Lung (tissue), 12 donors: Measurements from ENCODE around the gene CEP72. TPM values are rescaled to one million over a fixed set of nuclear protein-coding genes. Genes with fewer than 3 reads are reported as not detected.

Experiments used
- ATAC-seq: fragments of 200-7000 bp; cut with Tn5 transposase; one replicate; pipeline ENCODE4 v1.9.1; 2020; ENCODE audit warnings: moderate number of reproducible peaks; ENCODE audit not compliant: insufficient read depth, low FRiP score
- DNase-seq, 3 donors: peaks; one replicate each; pipeline ENCODE4 v3.0.0-alpha.2; 2013 to 2017
- H3K27ac ChIP-seq, 2 donors: one replicate each; pipeline ENCODE4 v1.5.1; 2013; ENCODE audit warnings: mild to moderate bottlenecking in 2 of 2, moderate library complexity in 2 of 2, control low read depth in 1 of 2, inconsistent platforms in 1 of 2, low read depth in 1 of 2, low read length in 1 of 2
- H3K27me3 ChIP-seq, 3 donors: one replicate each; pipeline ENCODE4 v1.5.1; 2013; ENCODE audit warnings: low read length in 2 of 3; ENCODE audit not compliant: control insufficient read depth in 3 of 3, insufficient read depth in 3 of 3
- H3K36me3 ChIP-seq, 4 donors: one replicate each; pipeline ENCODE4 v1.5.1; 2013; ENCODE audit warnings: low read length in 4 of 4, mild to moderate bottlenecking in 1 of 4, moderate library complexity in 1 of 4; ENCODE audit not compliant: control insufficient read depth in 4 of 4, insufficient read depth in 4 of 4
- H3K4me1 ChIP-seq, 5 donors: one replicate each; pipeline ENCODE4 v1.5.1; 2013; ENCODE audit warnings: low read length in 5 of 5, mild to moderate bottlenecking in 2 of 5, moderate library complexity in 1 of 5; ENCODE audit not compliant: control insufficient read depth in 5 of 5, insufficient read depth in 5 of 5
- H3K4me3 ChIP-seq: one replicate; pipeline ENCODE4 v1.5.1; 2013; ENCODE audit warnings: mild to moderate bottlenecking, control low read depth, moderate library complexity
- H3K9ac ChIP-seq, 2 donors: one replicate each; pipeline ENCODE4 v1.5.1; 2013; ENCODE audit warnings: low read length in 2 of 2, control low read depth in 1 of 2; ENCODE audit not compliant: insufficient read depth in 1 of 2
- H3K9me3 ChIP-seq, 4 donors: one replicate each; pipeline ENCODE4 v1.5.1; 2013; ENCODE audit warnings: low read length in 3 of 4, mild to moderate bottlenecking in 1 of 4, moderate library complexity in 1 of 4; ENCODE audit not compliant: control insufficient read depth in 4 of 4, insufficient read depth in 3 of 4
- CTCF ChIP-seq: IDR thresholded peaks from 2 replicates; pipeline ENCODE4 v1.5.1; 2012; ENCODE audit warnings: mild to moderate bottlenecking; ENCODE audit errors: control extremely low read depth, extremely low read depth
- WGBS, 2 donors: extraction: QIAGEN DNeasy Blood & Tissue Kit; methylation state at CpG; one replicate each; pipeline ENCODE4 v1.1.7; 2013; 5-methylcytosine and 5-hydroxymethylcytosine counted together
- polyA plus RNA-seq, 2 donors: library from polyadenylated mRNA; stranded (reverse); fragments of 200-250 nt; gene quantifications; one replicate each; pipeline ENCODE4 v1.2.1, GENCODE V29; 2013
- total RNA-seq, 2 donors: library from RNA; depleted of rRNA in 1 of 2; stranded (reverse); fragments of >200 nt in 1 of 2; gene quantifications; one replicate each; pipeline ENCODE4 v1.2.1, GENCODE V29; 2014 to 2021
- donor health status: control.
- donor health status: control.
- donor health status: Bipolar disorder and iron deficiency.
- donor health status: healthy.
- donor health status: DM: yes; HTN: yes; CAD: no.

CEP72 gene
- total and polyA plus RNA-seq, 4 donors, result 3.1 to 12.1 (median 6.0) TPM

GRCh38 chr5:665956-666711 is 54.0 kb downstream of the CEP72 start:
- TF ChIP-seq CTCF, result no peak
- 94 to 97% methylated on average over 40 of the region's 40 CpGs for WGBS, 2 donors

GRCh38 chr5:666816-667498 is 54.8 kb downstream of the CEP72 start:
- no peak for ATAC-seq
- Histone ChIP-seq H3K9ac (no peak overlapping the region), H3K36me3 (peaks cover 0 to 33% (median 14%) of the 10 kb centered on the region in 4 donors), H3K4me3 (no peak overlapping the region), H3K4me1 (peaks cover 1 to 8% (median 3%) of the 10 kb centered on the region in 5 donors), H3K27ac (no peak overlapping the region), H3K27me3 (no peaks in the 10 kb centered on the region), H3K9me3 (peaks cover 0 to 2% (median 0%) of the 10 kb centered on the region in 4 donors)
- TF ChIP-seq CTCF, result no peak
- WGBS, 2 donors, result 95% methylated on average over 13 of the region's 13 CpGs
- no peak for DNase-seq

More at GRCh38 chr5:665956-666711, 54.0 kb downstream of the CEP72 start:
- H3K36me3 ChIP-seq, result peaks cover 0 to 36% (median 19%) of the 10 kb centered on the region in 4 donors
- H3K4me3 ChIP-seq, result no peak overlapping the region
- H3K9me3 ChIP-seq, result peaks cover 0 to 2% (median 0%) of the 10 kb centered on the region in 4 donors
- H3K27me3 ChIP-seq, result no peaks in the 10 kb centered on the region
- H3K9ac ChIP-seq, result no peak overlapping the region
- no peak for DNase-seq
- no peak for ATAC-seq
- H3K27ac ChIP-seq, result no peak overlapping the region
- H3K4me1 ChIP-seq, result no peaks in the 10 kb centered on the region

GRCh38 chr5:668283-668995 is 56.3 kb downstream of the CEP72 start:
- DNase-seq (no peak), ATAC-seq (no peak)
- peaks cover 4 to 23% (median 9%) of the 10 kb centered on the region in 5 donors for H3K4me1 ChIP-seq
- H3K36me3 ChIP-seq, result peaks cover 0 to 23% (median 6%) of the 10 kb centered on the region in 4 donors
- H3K9me3 ChIP-seq, result no peaks in the 10 kb centered on the region
- no peak overlapping the region for H3K9ac ChIP-seq
- H3K4me3 ChIP-seq, result no peak overlapping the region
- no peak for TF ChIP-seq CTCF
- 72 to 88% methylated on average over 41 to 44 of the region's 44 CpGs for WGBS, 2 donors
- peak overlapping the region in 1 of 2 donors; percentile 23 for H3K27ac ChIP-seq
- H3K27me3 ChIP-seq, result peaks cover 0 to 7% (median 0%) of the 10 kb centered on the region in 3 donors
